DMS79 treated with DMSO at 0.1 percent for 48 hours (cell line): Measurements from ENCODE around the gene TMEM18.

ENCODE experiments used
- DNase-seq: peaks from one replicate; lab custom pipeline; 2025; lab: John Stamatoyannopoulos, UW

Gene TMEM18

GRCh38 chr2:672606-672905 is 4.7 kb downstream of the TMEM18 start:
- DNase-seq = no peak

GRCh38 chr2:671787-672605 is 5.2 kb downstream of the TMEM18 start:
- DNase-seq = no peak

GRCh38 chr2:671072-671471 is 6.1 kb downstream of the TMEM18 start:
- DNase-seq = no peak

GRCh38 chr2:670637-671036 is 6.6 kb downstream of the TMEM18 start:
- DNase-seq = no peak

- DNase-seq = no peak
Measured at GRCh38 chr2:669323-669722, 7.9 kb downstream of the TMEM18 start.

GRCh38 chr2:668000-668398 is 9.2 kb downstream of the TMEM18 start:
- DNase-seq = no peak

- no peak for DNase-seq
Measured at GRCh38 chr2:667332-667999, 9.7 kb downstream of the TMEM18 start.

- DNase-seq = no peak
Measured at GRCh38 chr2:666441-666840, 10.8 kb downstream of the TMEM18 start.

- no peak for DNase-seq
Measured at GRCh38 chr2:665340-666073, 11.7 kb downstream of the TMEM18 start.

- no peak for DNase-seq
Measured at GRCh38 chr2:664063-664462, 13.1 kb downstream of the TMEM18 start.

- DNase-seq = no peak
Measured at GRCh38 chr2:663221-663620, 14.0 kb downstream of the TMEM18 start.

- DNase-seq = no peak
Measured at GRCh38 chr2:661360-661635, 15.9 kb downstream of the TMEM18 start.

- no peak for DNase-seq
Measured at GRCh38 chr2:660586-661359, 16.4 kb downstream of the TMEM18 start.

- DNase-seq = no peak
Measured at GRCh38 chr2:660029-660428, 17.2 kb downstream of the TMEM18 start.

- DNase-seq = no peak
Measured at GRCh38 chr2:658426-658825, 18.8 kb downstream of the TMEM18 start.

- no peak for DNase-seq
Measured at GRCh38 chr2:657766-658165, 19.4 kb downstream of the TMEM18 start.

GRCh38 chr2:656676-657075 is 20.5 kb downstream of the TMEM18 start:
- DNase-seq = no peak

GRCh38 chr2:655626-656025 is 21.6 kb downstream of the TMEM18 start:
- no peak for DNase-seq

- DNase-seq = no peak
Measured at GRCh38 chr2:654896-655295, 22.3 kb downstream of the TMEM18 start.

GRCh38 chr2:653645-654425 is 23.4 kb downstream of the TMEM18 start:
- DNase-seq = no peak

GRCh38 chr2:652881-653480 is 24.2 kb downstream of the TMEM18 start:
- no peak for DNase-seq
